ENCODE measurements around the gene SERTAD4. TPM values are rescaled to one million over a fixed set of nuclear protein-coding genes. Genes with fewer than 3 reads are reported as not detected.

SERTAD4 gene
- total RNA-seq, 2 donors from 2014 or later: not detected

DNA sequence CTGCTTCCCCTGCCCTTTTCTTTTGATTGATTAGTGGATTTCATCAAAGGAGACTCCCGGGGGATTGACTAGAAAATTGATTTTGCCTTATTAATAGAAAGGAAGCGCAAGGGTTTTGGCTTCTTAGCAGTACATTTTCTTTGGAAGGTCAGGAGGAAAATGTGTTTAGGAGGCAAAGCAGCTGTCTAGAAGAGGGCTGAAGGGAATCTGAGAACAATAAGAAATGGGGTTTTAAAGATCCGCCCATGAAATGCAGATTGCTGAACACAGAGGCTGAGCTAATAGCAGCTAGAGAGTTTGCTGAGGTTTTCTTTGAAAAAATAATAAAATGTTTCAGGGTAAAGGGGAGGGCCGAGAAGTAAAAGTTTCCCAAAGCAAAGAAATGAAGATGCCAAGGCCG, 4.9 kb downstream of the SERTAD4 start:
- H3K27me3 Mint-ChIP-seq: peaks cover 37 to 63% of the 10 kb centered on the region in 2 donors
- DNase-seq (ENCODE audit: low spot score): no peak
- ATAC-seq: no peak
- no peak overlapping the region for H3K27ac Mint-ChIP-seq
- no peaks in the 10 kb centered on the region for H3K36me3 Mint-ChIP-seq
- H3K9me3 Mint-ChIP-seq: no peaks in the 10 kb centered on the region
- H3K4me3 Mint-ChIP-seq: no peak overlapping the region
- peaks cover 0 to 3% of the 10 kb centered on the region in 2 donors for H3K4me1 Mint-ChIP-seq (ENCODE audit: low read depth in 2 of 2)

DNA sequence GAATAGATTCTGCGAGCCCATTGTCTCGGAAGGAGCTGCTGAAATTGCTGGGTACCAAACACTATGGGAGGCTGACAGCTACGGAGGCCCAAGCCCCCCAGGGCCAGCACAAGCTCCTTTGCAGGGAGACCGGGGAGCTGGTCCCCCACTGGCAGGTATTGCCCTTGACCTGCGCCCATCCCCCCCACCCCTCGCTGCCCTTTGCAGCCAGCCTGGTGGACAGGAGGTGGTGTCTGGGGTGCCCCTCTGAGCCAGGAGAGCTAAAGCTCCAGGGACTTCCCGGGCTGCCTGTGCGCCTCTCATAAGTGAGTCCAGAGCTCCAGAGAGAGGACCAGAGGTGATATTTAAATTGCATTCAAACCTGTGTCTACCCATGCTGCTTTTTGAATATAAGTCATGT, 5.4 kb downstream of the SERTAD4 start:
- Mint-ChIP-seq H3K36me3 (no peaks in the 10 kb centered on the region), H3K27me3 (peaks cover 39 to 68% of the 10 kb centered on the region in 2 donors), H3K9me3 (no peaks in the 10 kb centered on the region), H3K4me1 (ENCODE audit: low read depth in 2 of 2) (peaks cover 0 to 3% of the 10 kb centered on the region in 2 donors), H3K4me3 (no peak overlapping the region), H3K27ac (no peak overlapping the region)
- ATAC-seq (no peak), DNase-seq (ENCODE audit: low spot score) (no peak)

DNA sequence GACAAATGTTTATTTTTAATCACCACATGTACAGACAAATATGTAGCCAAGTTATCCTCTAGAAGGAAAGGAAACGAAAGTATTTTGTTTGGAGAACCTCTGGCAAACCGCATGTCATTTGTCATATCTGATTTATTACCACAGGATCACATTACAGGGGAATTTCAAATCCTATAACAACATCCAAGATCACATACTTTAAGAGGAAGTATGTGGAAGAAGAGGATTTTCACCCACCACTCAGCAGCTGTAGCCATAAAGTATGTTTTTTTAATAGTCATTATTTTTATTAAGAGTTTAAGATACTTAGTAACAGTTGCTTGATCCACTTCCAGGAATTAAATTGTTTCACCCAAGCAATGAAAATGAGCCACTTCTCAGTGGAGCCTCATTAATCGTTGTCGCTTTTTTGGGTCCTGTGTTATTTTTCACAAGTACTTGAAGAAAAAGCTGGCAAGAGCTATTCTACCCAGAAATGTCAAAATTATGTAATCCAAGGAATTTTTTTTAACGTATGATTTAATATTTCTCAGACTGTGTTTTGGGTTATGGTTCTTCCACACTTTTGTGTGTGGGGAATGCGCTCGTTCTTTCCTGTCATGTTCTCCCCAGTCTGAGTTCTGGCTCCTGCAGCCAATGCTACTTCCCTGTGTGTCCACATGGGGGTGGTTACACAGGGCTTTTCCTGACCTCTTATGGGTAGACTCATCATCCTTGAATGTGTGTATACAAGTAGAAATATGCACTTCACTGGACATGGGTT, 6.9 kb downstream of the SERTAD4 start:
- DNase-seq (ENCODE audit: low spot score): no peak
- H3K27ac Mint-ChIP-seq: no peak overlapping the region
- no peaks in the 10 kb centered on the region for H3K36me3 Mint-ChIP-seq
- peaks cover 40 to 69% of the 10 kb centered on the region in 2 donors for H3K27me3 Mint-ChIP-seq
- no peak for ATAC-seq
- no peaks in the 10 kb centered on the region for H3K9me3 Mint-ChIP-seq
- H3K4me1 Mint-ChIP-seq (ENCODE audit: low read depth in 2 of 2): peaks cover 0 to under 1% of the 10 kb centered on the region in 2 donors
- no peak overlapping the region for H3K4me3 Mint-ChIP-seq

DNA sequence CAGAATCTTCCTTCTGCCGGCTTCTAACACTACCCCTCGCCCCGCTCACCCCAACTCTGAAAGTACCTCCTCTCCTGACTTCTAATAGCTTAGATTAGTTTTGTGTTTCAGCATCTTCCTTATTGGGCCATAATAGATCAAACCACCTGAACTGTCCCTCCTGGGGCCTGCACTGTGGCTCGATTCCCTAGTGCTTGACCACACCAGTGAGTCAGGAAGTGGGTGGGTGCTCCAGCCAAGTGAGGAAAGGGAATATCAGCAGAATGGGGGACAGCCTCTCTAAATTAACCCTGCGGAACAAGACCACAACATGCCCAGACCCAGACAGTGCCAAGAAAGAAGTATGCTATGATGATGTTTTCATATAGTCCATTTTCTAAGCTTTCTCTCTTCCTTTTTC, 8.5 kb downstream of the SERTAD4 start:
- peaks cover 42 to 66% of the 10 kb centered on the region in 2 donors for H3K27me3 Mint-ChIP-seq
- H3K36me3 Mint-ChIP-seq: no peaks in the 10 kb centered on the region
- no peak overlapping the region for H3K27ac Mint-ChIP-seq
- H3K4me1 Mint-ChIP-seq (ENCODE audit: low read depth in 2 of 2): peaks cover 0 to under 1% of the 10 kb centered on the region in 2 donors
- H3K9me3 Mint-ChIP-seq: no peaks in the 10 kb centered on the region
- ATAC-seq: no peak
- no peak for DNase-seq (ENCODE audit: low spot score)
- no peak overlapping the region for H3K4me3 Mint-ChIP-seq

DNA sequence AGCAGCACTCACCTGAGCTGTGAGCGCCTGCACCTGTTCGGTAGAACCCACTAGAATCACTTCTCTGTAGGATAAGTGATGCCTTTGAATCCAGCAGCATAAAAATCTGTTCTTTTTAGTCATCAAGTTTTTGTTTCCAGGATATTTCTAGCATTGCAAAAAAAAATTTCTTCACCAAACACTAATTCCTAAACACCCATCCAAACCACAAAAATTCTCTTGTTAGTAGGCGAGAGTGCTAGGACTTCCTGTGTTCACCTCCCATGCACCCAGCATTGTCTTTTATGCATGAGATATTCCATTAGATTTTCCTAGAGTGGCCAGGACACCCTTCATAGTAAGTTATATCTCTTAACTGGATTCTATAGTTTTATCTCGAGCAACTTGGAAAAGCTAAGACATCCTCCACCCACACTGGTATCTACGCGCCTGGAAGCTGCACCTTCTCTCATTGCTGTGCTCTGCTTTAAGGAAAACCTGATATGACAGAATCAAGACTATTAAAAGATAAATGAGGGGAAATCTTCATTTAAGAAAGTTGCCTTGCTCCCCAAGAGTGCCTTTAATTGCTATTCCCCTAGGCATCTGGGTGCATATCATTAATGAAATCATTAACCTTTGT, 12.3 kb downstream of the SERTAD4 start:
- no peak for DNase-seq (ENCODE audit: low spot score)
- no peaks in the 10 kb centered on the region for H3K36me3 Mint-ChIP-seq
- H3K4me1 Mint-ChIP-seq (ENCODE audit: low read depth in 2 of 2): peaks cover 0 to 4% of the 10 kb centered on the region in 2 donors
- no peak overlapping the region for H3K4me3 Mint-ChIP-seq
- no peak overlapping the region for H3K27ac Mint-ChIP-seq
- no peaks in the 10 kb centered on the region for H3K9me3 Mint-ChIP-seq
- peaks cover 47 to 64% of the 10 kb centered on the region in 2 donors for H3K27me3 Mint-ChIP-seq
- no peak for ATAC-seq

DNA sequence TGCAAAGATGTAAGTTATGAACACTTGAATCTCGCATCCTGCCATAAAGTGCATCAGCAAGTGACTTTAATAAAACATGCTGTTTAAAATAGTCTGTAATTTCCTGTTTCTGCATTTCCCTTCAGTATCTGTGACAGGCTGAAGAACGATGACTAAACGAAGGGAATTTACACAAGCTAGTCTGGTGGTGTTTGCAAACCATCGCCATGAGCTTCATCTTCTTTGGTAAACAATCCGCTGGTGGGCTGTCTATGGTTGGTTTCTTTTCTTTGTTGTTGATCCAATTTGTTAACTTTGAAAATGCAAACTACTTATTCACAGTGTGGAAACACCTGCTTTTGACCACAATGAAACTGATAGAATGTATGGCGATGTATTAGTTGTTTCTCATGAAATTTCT, 13.9 kb downstream of the SERTAD4 start:
- Mint-ChIP-seq H3K9me3 (no peaks in the 10 kb centered on the region), H3K27ac (no peak overlapping the region), H3K4me1 (ENCODE audit: low read depth in 2 of 2) (peaks cover 2 to 9% of the 10 kb centered on the region in 2 donors), H3K4me3 (no peak overlapping the region), H3K36me3 (no peaks in the 10 kb centered on the region), H3K27me3 (peaks cover 47 to 60% of the 10 kb centered on the region in 2 donors)
- ATAC-seq: no peak
- no peak for DNase-seq (ENCODE audit: low spot score)

GRCh38 chr1:210248341-210248740, 15.7 kb downstream of the SERTAD4 start:
- Mint-ChIP-seq H3K4me3 (no peak overlapping the region), H3K36me3 (no peaks in the 10 kb centered on the region), H3K27ac (no peak overlapping the region), H3K9me3 (no peaks in the 10 kb centered on the region), H3K27me3 (peaks cover 41 to 42% of the 10 kb centered on the region in 2 donors), H3K4me1 (ENCODE audit: low read depth in 2 of 2) (peaks cover 2 to 9% of the 10 kb centered on the region in 2 donors)
- ATAC-seq (no peak), DNase-seq (ENCODE audit: low spot score) (no peak)

GRCh38 chr1:210250665-210250997, 18.0 kb downstream of the SERTAD4 start:
- Mint-ChIP-seq H3K9me3 (no peaks in the 10 kb centered on the region), H3K27me3 (peaks cover 49% of the 10 kb centered on the region in 2 donors), H3K36me3 (no peaks in the 10 kb centered on the region), H3K4me1 (ENCODE audit: low read depth in 2 of 2) (peaks cover 2 to 9% of the 10 kb centered on the region in 2 donors), H3K27ac (no peak overlapping the region), H3K4me3 (peak overlapping the region; percentile 39)
- DNase-seq (ENCODE audit: low spot score) (no peak), ATAC-seq (no peak)

- no peak for DNase-seq (ENCODE audit: low spot score)
- Mint-ChIP-seq H3K9me3 (no peaks in the 10 kb centered on the region), H3K4me3 (peak overlapping the region; percentile 39), H3K4me1 (ENCODE audit: low read depth in 2 of 2) (peaks cover 2 to 8% of the 10 kb centered on the region in 2 donors), H3K27ac (no peak overlapping the region), H3K27me3 (peaks cover 46 to 48% of the 10 kb centered on the region in 2 donors), H3K36me3 (no peaks in the 10 kb centered on the region)
- ATAC-seq: peak in 1 of 2 donors; percentile 22
Measured at GRCh38 chr1:210250998-210251679, 18.5 kb downstream of the SERTAD4 start.

DNA sequence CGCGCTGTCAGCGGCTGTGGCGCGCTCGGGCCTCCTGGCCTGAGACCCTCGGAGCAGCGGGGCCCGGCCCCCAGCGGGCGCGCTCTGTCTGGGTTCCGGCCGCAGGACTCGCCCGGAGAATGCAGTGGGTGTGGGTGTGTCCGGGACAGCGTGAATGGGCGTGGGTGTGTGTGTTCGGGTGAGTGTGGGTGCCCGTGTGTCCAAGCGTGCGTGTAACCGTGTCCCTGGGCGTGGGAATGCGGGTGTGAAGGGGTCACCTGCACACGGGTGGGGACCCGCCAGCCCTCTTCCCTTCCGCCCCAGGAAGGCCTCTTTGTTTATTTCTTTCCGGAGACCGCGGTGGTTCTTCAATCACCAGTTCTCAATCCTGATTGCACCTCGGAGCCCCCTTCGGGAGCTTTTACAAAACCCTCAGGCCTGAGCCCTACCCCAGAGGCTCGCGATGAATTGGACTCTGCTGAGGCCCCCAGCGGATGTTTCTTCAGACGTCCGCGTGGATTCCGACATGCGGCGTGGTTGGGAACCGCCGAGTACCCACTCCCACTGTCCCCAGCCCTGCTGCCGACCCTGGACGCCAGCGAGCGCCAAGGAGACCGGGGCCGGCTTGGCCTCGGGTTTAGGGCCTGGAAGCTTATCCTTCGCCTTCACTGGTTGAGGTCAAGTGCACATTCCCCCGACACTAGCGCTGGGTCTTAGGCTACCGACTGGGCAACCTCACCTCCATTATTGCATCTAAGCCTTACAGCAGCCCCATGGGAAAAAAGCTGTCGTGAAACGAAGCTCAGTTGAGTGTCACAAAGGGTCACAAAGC, 19.3 kb downstream of the SERTAD4 start:
- Mint-ChIP-seq H3K27ac (no peak overlapping the region), H3K4me3 (peak overlapping the region; percentile 25), H3K4me1 (ENCODE audit: low read depth in 2 of 2) (peaks cover 2 to 5% of the 10 kb centered on the region in 2 donors), H3K36me3 (no peaks in the 10 kb centered on the region), H3K27me3 (peaks cover 39 to 42% of the 10 kb centered on the region in 2 donors), H3K9me3 (no peaks in the 10 kb centered on the region)
- peak in 1 of 2 donors; percentile 48 for ATAC-seq
- DNase-seq (ENCODE audit: low spot score): no peak

- H3K27ac Mint-ChIP-seq: no peak overlapping the region
- no peaks in the 10 kb centered on the region for H3K36me3 Mint-ChIP-seq
- H3K27me3 Mint-ChIP-seq: peaks cover 31 to 36% of the 10 kb centered on the region in 2 donors
- DNase-seq (ENCODE audit: low spot score): no peak
- H3K4me1 Mint-ChIP-seq (ENCODE audit: low read depth in 2 of 2): peaks cover 2 to 5% of the 10 kb centered on the region in 2 donors
- no peaks in the 10 kb centered on the region for H3K9me3 Mint-ChIP-seq
- ATAC-seq: peak in 1 of 2 donors; percentile 34
- no peak overlapping the region for H3K4me3 Mint-ChIP-seq
Measured at GRCh38 chr1:210252621-210253051, 20.0 kb downstream of the SERTAD4 start.

GRCh38 chr1:210254298-210254697, 21.7 kb downstream of the SERTAD4 start:
- ATAC-seq (no peak), DNase-seq (ENCODE audit: low spot score) (no peak)
- Mint-ChIP-seq H3K27ac (no peak overlapping the region), H3K4me3 (no peak overlapping the region), H3K9me3 (no peaks in the 10 kb centered on the region), H3K4me1 (ENCODE audit: low read depth in 2 of 2) (peaks cover 2 to 5% of the 10 kb centered on the region in 2 donors), H3K27me3 (peaks cover 31 to 36% of the 10 kb centered on the region in 2 donors), H3K36me3 (no peaks in the 10 kb centered on the region)

Data from natural killer cell treated with Interleukin-12 subunit alpha and Interleukin-12 subunit beta and Interleukin-15 and Interleukin-18, amount 100 ng/mL, for 72 hours (primary cell).